ENCODE results near the gene DHX29.

Gene DHX29

DNA sequence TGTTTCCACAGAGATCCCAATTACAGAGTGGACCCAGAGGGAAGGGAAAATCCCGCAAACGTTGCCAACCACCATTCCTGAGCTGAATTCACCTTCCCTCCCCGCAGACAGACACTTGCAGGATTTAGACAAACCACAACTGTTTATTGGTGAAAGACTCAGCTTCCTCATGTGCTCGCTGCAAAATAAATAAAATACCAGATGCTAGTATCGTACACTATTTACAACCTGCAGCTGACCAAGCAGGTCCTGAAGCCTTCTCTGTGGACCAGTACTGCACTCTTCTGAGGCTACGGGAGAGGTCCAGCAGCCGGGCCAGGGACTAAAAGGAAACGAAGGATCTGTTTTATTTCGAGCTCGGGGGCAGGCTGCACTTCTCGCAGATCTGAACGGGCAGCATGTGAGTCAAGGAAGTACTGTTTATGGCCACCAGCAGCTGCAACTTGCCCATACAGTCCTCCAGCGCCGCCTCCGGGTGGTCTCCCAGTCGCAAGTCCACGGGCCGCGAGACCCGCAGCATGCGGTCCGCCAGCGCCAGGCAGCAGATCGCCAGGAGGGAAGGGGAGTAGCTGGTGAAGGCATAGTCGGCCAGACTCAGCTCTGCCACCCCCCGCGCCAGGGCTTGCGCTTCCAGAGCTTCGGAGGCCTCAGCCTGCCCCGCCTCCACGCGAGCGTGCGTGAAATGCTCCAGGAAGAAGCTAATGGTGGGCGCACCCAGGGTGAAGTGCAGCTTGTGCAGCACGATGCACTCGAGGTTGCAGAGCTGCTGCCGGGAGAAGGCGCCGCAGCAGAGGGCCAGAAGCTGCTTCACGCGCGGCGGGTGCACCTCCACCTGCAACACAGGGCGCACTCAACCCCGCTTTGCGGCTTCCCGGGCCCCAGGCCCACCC is 76.2 kb downstream of the DHX29 start:
- DNase-seq, result peak; percentile 52

DNA sequence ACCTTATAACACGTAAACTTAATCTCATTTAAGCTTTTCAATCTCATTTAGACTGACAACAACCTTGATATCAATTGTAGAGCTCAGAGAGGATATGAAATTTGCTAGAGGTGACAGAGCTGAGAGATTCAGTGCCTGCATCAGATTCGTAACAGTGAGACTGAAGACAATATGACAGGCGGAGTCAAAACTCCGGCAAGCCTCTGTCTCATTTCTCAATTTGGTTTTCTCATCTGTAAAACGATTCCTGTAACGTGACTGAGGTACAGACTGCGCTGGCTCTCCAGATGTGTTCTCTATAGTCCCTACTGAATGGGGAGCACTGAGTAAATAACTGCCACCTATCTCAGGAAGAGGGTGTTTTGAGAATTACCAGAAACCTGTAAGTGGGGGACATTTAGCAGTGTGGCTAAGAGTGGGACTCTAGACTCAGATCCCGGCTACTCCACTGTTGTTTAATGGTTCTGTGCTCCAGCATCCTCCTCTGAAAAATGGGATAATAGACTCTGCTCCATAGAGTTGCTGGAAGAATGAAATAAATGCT is 77.3 kb downstream of the DHX29 start:
- no peak for DNase-seq

DNA sequence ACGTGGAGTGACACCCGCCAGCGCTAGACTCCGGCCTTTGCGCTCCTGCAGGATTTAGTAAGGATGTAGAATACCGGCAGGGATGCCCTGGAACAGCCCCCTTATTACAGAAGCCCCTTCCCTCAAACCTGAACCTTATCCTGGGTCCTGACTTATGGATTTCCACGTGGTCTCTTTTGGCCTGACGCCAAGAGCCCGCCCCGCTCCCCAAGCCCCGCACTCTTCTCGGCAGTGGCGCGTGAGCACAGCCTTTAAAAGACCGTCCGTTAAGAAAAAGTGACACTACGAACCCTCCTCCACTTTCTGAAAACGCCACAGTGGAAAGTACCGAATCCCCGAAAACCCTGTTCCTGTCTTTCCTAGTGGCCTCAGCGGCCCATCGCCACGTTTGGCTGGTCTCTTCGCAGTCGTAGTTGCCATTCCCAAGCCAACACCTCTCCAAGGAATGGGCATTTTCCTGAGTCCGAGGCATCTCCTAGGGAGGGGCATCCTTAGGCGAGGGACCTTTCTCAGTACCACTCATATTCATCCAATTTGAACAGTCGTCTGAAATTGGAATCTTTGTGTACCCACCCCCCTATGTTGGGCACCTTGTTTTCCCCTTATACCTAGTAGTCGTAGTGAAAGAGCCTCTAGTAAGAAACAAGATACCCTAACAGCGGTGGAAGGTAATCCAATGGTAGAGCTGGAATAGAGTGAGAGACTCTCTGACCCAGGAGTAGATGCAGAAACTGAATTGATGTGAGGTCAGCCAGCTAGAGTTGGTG is 79.6 kb downstream of the DHX29 start:
- DNase-seq, result no peak

DNA sequence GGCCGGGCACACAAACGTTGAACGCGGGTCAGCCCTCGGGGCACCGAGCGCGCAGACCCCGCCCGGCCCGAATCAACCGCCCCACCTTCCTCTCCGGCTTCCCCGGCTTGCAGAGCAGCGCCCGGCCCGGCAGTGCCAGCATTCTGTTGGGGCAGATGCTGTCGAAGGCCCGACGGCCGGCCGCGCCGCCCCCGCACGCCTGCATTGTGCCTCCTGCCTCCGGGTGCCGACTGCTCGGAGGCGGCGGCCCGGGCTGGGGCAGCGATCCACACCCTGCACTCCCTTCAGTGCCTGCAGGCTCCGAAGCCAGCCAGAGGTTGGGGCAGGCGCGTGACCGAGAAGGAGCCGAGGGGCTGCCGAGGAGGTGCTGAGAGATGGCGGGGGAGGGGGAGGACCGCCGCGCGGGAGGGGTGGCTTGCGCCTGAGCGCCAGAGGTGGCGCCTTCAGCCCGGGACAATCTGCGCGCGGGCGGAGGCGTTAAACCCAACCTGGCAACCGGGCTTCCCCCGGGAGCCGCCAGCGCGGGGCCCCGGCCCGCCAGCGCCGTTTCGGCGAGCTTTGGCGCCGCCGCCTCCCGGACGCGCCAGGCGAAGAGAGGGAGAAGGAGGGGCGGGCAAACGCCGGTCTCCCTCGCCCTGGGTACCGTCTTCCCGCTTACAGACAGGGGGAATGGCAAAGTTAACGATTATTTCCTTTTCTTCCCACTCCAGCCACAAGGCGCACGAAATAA is 80.4 kb downstream of the DHX29 start, which contains the start of gene MCIDAS:
TSS of gene MCIDAS (minus strand) at position 382 of the 730 bp plus-strand sequence. CDS start at position 205, 177 bp downstream.
- DNase-seq, result peak; percentile 57

DNA sequence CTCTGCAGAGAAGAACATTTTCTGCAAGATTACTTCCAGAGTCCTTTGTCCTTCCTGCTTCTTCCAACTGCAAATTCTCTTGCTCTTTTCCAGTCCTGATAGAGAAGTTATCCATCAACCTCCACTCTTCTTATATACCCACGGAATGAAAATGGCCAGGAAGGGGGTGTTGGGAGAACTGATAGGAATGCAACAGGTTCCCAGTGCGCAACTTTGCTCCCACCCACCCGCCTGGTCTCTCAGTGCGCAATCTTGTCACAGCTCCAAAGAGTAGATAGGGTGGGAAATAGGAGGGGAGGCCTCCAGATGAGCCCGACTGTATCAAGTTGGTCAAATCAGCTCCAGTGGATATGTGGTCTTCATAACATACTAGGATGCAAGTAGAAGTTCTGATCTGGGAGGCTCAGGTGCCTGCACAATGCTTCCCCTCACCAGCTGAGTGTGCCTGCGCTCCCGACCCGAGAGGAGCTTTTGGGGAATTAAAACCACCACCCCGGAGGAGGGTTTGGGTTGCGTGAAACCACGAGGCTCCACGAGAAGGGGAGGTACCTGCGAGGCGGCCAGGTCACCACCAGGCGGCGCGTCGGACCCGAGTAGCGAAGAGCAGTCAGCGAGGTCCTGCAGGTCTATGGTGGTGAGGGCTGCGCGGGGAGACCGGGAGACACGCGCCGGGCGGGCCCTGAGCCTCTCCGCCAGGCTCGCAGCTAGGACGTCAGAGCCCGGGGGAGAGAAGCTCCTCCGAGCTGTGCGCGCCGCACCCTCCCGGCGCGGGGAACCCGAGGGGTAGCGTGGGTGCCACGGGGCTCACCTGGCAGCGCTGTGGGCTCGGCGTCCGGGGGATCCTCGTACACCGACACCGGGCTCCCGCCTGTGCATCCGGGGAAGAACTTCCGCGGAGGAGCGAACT is 81.2 kb downstream of the DHX29 start:
- DNase-seq, result peak; percentile 84

DNA sequence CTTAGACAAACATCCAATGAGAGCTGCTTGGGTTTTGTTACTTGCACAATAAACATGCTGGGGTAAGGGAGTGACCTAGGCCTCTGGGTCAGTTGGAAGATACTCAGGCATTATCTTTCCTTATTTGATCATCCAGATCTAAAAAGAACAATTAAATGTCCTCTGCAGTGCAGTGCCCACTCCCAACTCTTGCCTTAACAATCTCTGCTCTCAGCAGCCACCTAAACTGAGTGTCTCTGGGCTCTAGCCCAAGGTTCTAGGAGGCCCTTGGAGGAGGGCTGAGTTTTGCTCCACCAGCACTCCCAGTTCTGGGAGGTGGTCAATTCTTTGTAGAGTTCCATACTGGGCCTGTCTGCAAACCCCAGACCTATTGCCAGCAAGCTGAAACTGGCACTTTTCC is 82.1 kb downstream of the DHX29 start:
- DNase-seq, result no peak

DNA sequence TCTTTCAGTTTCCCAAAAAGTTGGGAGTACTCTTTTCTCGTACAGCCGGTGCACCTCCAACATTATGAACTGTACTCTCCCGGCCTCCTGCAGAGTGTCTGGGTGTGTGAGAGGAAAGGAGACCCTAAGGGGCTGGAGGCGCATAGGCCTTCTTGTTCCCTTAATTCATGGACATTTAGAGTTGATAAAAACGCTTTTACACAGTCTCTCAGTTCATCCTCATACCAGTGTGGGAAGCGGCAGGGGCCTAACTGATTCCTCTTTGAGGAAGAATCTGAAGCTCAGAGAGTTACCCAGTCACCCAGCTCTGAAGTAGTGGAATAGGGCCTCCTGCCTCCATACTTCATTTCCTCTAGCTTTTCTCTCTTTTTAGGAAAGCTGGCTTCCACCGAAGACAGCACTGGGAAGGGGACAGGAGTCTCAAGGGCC is 83.7 kb downstream of the DHX29 start:
- no peak for DNase-seq

DNA sequence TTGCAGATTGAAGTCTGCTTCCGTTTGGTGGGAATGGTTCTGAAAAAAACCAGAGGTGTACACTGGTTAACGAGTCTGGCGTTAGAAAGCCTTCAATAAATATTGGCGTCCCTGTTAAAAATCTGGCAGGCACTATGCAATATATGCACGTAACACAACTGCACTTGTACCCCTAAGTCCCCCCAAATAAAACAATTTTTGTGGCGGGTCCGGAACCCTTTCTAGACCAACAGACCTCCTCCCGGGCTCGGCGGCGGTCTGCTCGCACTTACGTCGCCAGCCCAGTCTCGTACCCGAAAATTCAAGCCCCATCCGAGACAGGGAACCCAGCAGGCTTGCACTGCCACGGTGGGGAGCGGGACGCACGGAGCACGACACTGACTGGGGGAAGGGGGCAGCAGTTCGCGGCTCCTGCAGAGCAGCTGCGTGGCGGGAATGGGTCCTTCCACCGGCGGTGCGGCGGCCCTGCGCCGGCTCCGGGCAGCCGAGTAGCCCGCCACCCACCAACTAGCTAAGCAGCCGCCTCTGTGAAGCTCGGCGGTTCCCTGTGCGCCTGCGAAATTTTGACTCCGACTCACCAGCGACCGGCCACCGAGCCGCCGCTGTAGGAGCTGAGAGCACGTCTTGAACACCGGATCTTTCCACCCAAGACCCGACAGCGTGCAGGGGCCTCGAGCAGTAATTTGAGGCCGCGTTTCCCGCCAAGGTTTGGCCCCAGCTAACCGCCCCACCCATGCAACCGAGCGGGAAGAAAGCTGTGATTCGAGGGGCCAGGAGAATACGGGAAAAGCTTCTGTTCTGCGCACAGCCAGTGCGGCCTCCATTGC is 84.3 kb downstream of the DHX29 start:
- peak; percentile 36 for DNase-seq

DNA sequence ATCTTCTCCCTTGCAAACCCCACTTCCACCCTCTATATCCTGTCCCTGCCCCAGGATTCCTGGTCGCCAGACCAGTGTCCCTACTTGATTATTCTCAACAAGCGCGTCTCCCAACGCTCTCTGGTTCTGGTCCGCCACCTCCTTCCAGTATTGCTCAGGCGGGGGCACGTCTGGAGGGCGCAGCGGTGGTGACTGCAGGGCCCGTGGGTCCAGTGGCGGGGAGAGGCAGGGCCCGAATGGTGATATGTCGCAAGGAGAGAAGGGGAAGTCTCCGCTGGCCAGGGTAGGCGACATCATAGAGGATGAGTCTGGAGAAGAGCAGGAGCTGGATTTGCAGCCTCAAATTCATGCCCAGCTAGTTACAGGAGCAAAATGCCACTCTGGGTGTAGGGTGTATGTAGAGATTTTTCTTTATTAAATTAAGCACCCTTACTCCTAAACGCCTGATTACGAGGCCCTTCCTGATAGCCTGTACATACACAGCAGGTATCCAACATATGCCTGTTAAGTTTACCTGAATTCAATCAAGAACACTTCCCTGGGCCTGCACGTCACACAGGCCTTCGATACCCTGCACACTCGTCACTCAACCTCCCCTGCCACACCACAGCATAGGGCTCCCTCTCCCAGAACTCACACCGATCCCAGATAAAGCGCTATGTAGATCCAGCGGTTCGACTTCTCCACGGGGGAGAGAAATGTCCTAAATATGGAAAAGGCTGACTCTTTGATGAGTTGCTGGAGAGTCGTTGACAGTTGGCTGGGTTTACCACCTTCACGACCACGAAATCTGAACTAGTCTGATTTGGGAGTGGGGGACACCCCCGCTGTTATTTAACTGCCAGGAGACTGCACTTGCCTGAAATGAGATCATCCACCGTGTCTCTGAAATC is 85.2 kb downstream of the DHX29 start:
- no peak for DNase-seq

DNA sequence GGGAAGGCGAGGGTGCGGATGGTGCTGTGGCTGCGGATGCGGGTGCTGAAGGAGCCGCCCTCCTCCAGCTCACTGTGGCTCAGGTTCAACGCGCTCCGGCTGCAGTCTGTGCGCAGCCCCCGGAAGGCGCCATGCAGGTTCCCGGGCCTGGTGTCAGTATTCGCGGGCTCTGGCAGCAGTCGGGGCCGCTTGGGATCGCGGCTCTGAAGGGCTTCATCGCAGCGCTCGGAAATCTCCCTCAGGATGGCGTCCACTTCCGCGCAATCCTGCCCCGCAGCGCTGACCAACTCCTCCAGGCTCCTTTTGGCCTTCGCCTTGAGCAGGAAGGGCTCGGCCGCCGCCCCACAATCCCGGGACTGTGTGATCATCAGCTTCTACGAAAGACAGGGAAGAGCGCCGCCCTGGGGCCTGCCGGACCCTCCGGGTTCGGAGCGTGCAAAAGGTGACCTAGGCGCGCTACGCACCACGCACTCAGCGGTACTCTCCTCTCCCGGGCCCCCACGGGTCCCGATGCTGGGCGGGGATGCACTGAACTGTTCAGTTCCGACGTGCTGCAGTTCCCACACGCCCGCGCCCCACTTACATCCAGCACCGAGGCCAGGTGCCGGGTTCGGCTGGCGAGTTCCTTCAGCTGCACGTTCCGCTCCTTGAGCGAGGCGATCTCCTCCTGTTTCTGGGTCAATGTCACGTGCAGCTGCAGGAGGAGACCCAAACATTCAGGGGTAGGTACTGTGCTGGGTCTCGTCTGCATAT is 86.9 kb downstream of the DHX29 start:
- DNase-seq, result no peak

DNA sequence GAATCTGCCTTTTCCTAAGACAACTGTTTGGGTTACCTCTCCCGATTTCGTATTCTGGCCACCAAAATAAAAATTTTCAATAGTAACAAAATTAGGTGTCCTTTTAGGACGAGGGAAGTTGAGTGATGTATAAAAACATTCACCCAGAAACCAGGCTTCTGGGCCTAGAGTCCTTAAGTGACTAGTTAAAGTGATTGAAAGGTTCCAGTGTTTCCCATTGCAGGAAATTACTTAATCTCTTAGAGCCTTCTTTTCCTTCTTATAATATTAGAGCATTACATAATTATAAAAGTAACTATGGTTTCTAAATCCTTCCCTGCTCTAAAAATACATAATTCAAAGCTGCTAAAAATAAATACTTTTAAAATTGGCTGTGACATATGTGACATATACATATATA is 87.7 kb downstream of the DHX29 start:
- no peak for DNase-seq

DNA sequence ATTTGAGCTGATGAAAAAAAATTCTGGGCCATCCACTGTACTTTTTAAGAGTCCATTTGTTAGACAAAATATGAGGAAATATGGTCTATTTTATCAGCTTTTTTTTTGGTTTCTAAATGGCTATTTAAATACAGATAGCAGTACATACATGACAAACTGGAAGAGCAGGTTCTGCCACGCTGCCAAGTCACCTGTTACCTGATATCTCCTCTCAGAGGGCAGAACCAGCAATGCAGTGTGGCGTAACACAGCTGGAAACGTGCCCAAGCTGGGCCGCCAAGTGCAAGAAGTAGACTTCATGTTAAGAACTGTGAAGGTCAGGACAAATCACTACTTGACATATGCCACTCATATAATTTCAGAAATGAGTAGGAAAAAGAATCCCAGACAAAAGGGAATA is 88.5 kb downstream of the DHX29 start:
- no peak for DNase-seq

DNA sequence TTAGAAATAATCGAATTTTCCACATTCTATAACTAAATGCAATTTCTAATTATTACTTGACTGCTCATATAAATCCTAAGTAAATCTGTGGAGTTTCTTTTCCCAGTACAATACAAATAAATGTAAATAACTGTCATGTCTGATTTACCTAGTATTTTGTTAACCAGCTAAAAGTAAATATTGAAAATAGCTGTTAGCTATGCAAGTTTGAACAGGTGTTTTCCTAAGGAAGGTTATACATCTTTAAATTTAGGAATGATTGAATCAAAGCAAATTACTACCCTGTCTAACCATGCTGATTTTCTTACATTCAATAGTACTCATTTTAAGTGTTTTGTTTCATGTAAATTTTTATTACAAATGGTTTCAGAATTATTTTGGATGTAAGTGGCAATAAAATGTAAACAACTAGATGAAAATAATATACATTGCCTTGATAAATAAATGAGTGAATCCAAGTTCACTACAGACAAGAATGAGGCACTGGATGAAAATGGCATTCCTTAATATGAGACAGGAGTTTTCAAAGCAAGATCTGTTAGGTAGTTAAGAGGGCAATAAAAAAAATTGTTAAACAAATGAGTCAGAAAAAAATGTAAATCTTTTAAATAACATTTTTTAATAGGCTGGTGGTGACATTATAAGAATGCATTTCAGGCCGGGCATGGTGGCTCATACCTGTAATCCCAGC is 96.2 kb downstream of the DHX29 start:
- no peak for DNase-seq

Measured in hematopoietic multipotent progenitor cell treated with erythropoietin and hydrocortisone succinate and interleukin-3 and kit ligand, for 4 days (in vitro differentiated cells).